ENCODE data around the gene EPB42. TPM values are rescaled to one million over a fixed set of nuclear protein-coding genes. Genes with fewer than 3 reads are reported as not detected.

The EPB42 gene
- polyA plus RNA-seq, 1 of the 3 experiments (the other 2 are of a cell fraction): not detected

DNA sequence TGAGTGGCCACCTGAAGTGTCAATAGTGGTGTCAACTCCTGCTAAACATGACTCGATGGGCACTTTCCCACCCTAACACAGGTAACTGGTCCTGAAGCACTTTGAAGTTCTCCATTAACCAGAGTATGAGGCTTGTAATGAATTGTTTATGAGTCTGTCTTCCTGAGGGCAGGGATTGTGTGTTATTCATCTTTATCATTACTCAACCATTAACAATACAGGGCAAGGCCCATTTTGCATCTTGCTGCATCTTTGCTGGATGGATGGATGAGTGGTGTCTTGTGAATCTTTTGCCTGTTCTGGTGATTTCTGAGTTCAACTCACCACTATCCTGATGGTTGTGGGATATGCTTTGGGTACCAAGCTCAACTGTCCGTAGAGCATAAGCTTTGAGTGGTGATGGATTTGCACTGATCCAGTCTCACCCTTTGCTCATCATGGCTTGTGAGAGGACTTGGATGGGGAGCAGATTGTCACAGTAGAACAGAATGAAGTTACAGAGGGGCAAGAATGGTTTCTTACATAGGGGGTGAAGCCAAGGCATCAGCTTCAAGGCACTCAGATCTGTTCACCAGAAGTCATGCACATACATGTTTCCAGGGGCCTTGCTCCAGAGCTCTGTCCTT is 22.3 kb upstream of the EPB42 start:
- 45% methylated on average over 2 of the region's 2 CpGs for WGBS (ENCODE audit: low lambda C conversion rate)
- ChIA-PET CTCF (interaction anchor here (1.1 to 4.5 kb wide), 4 partner anchors 8 to 42 kb away, joined by 3 to 16 read pairs (median 6); no protein-coding TSS in a partner anchor), POLR2A (no interaction called here)
- no peaks in the 10 kb centered on the region for H3K36me3 ChIP-seq (replicated peaks in 1 of 2; ENCODE audit: control insufficient read depth in 1 of 2, insufficient read depth in 2 of 2, low read length in 1 of 2)
- no peak overlapping the region for H3K4me3 ChIP-seq (ENCODE audit: low read depth in 2 of 2, low read length in 1 of 2)
- no peak for DNase-seq
- H3K27ac ChIP-seq (ENCODE audit: low read depth in 2 of 2, low read length in 1 of 2): no peak overlapping the region
- H3K79me2 ChIP-seq (ENCODE audit: insufficient read depth): no peaks in the 10 kb centered on the region
- H2AFZ ChIP-seq (ENCODE audit: low read depth): no peak overlapping the region
- no peaks in the 10 kb centered on the region for H4K20me1 ChIP-seq (ENCODE audit: insufficient read depth)
- no peaks in the 10 kb centered on the region for H3K9me2 ChIP-seq
- no peak overlapping the region for H3K4me2 ChIP-seq
- H3K9me3 ChIP-seq: no peaks in the 10 kb centered on the region
- TF ChIP-seq NFIC (IDR thresholded peaks at IDR 0.05; ENCODE audit: borderline replicate concordance) (no peak), SMC3 (IDR thresholded peaks at IDR 0.05; ENCODE audit: low read depth, low read length) (no peak), RXRA (IDR thresholded peaks at IDR 0.05; ENCODE audit: borderline replicate concordance, low read depth) (no peak), USF1 (IDR thresholded peaks at IDR 0.05; ENCODE audit: borderline replicate concordance, low read depth) (no peak), ELF1 (IDR thresholded peaks at IDR 0.05) (no peak), RFX5 (IDR thresholded peaks at IDR 0.05; ENCODE audit: low read length) (no peak), NRF1 (IDR thresholded peaks at IDR 0.05; ENCODE audit: low read depth, low read length) (no peak), YY1 (IDR thresholded peaks at IDR 0.05; ENCODE audit: low read depth) (no peak), FOSL2 (IDR thresholded peaks at IDR 0.05; ENCODE audit: borderline replicate concordance, low read depth) (no peak), RAD21 (IDR thresholded peaks at IDR 0.05; ENCODE audit: low read length) (no peak), MEF2A (IDR thresholded peaks at IDR 0.05; ENCODE audit: borderline replicate concordance, low read depth) (no peak), ZBTB33 (IDR thresholded peaks at IDR 0.05; ENCODE audit: borderline replicate concordance, low read depth) (no peak)
- TF ChIP-seq, protein P1, sequence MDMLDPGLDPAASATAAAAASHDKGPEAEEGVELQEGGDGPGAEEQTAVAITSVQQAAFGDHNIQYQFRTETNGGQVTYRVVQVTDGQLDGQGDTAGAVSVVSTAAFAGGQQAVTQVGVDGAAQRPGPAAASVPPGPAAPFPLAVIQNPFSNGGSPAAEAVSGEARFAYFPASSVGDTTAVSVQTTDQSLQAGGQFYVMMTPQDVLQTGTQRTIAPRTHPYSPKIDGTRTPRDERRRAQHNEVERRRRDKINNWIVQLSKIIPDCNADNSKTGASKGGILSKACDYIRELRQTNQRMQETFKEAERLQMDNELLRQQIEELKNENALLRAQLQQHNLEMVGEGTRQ (IDR thresholded peaks at IDR 0.05; ENCODE audit: borderline replicate concordance, low read depth, low read length): no peak
- H3K9ac ChIP-seq: no peak overlapping the region
- H3K4me1 ChIP-seq (ENCODE audit: control insufficient read depth in 1 of 2, insufficient read depth in 2 of 2, low read depth in 1 of 2, low read length in 1 of 2): peaks cover 0 to 6% of the 10 kb centered on the region in 2 experiments; a peak in 1 of 4 replicates
- no peaks in the 10 kb centered on the region for H3F3A ChIP-seq (replicated peaks; ENCODE audit: insufficient read depth)
- H3K27me3 ChIP-seq (ENCODE audit: insufficient read depth): no peaks in the 10 kb centered on the region; the same call in 1 of the 2 replicates

- Histone ChIP-seq H3K27me3 (ENCODE audit: insufficient read depth) (peaks cover 3% of the 10 kb centered on the region; the same call in 1 of the 2 replicates), H4K20me1 (ENCODE audit: insufficient read depth) (no peaks in the 10 kb centered on the region), H3K4me3 (ENCODE audit: low read depth in 2 of 2, low read length in 1 of 2) (no peak overlapping the region), H3F3A (replicated peaks; ENCODE audit: insufficient read depth) (no peaks in the 10 kb centered on the region), H3K36me3 (replicated peaks in 1 of 2; ENCODE audit: control insufficient read depth in 1 of 2, insufficient read depth in 2 of 2, low read length in 1 of 2) (no peaks in the 10 kb centered on the region), H3K4me2 (no peak overlapping the region), H3K4me1 (ENCODE audit: control insufficient read depth in 1 of 2, insufficient read depth in 2 of 2, low read depth in 1 of 2, low read length in 1 of 2) (peaks cover 0 to 10% of the 10 kb centered on the region in 2 experiments; a peak in 1 of 4 replicates), H3K27ac (ENCODE audit: low read depth in 2 of 2, low read length in 1 of 2) (no peak overlapping the region), H3K9me3 (no peaks in the 10 kb centered on the region), H3K9me2 (no peaks in the 10 kb centered on the region), H3K79me2 (ENCODE audit: insufficient read depth) (no peaks in the 10 kb centered on the region), H2AFZ (ENCODE audit: low read depth) (no peak overlapping the region), H3K9ac (no peak overlapping the region)
- CTCF ChIA-PET: interaction anchor here (1.1 to 4.5 kb wide), 4 partner anchors 9 to 43 kb away, joined by 3 to 16 read pairs (median 6); no protein-coding TSS in a partner anchor
- DNase-seq: no peak
- POLR2A ChIA-PET: no interaction called here
- 47% methylated on average over 5 of the region's 5 CpGs for WGBS (ENCODE audit: low lambda C conversion rate)
- no peak for TF ChIP-seq REST (IDR thresholded peaks at IDR 0.05; ENCODE audit: low read depth, low read length)
- TF ChIP-seq NFIC (IDR thresholded peaks at IDR 0.05; ENCODE audit: borderline replicate concordance): no peak
- no peak for TF ChIP-seq IRF3 (IDR thresholded peaks at IDR 0.05; ENCODE audit: low read depth, low read length)
- TF ChIP-seq ZBTB33 (IDR thresholded peaks at IDR 0.05; ENCODE audit: borderline replicate concordance, low read depth): no peak
- no peak for TF ChIP-seq FOSL2 (IDR thresholded peaks at IDR 0.05; ENCODE audit: borderline replicate concordance, low read depth)
- no peak for TF ChIP-seq RXRA (IDR thresholded peaks at IDR 0.05; ENCODE audit: borderline replicate concordance, low read depth)
Observed at GRCh38 chr15:43242616-43243015, 21.8 kb upstream of the EPB42 start.
